GM13977 (cell line): ENCODE measurements around the gene PDXDC1.
"Not testable (repeated sequence)": the region's sequence is repeated elsewhere in the genome, so short reads cannot be mapped to it uniquely, and the experiment has no call there.

Experiments used
- DNase-seq: peaks from one replicate; pipeline ENCODE4 v3.0.0; 2012; ENCODE audit warnings: low spot score
- in situ Hi-C: fragments of 300-500 bp; cut with MboI; formaldehyde crosslinking; loops from one replicate; pipeline ENCODE4 v1.12.0; 2022; ENCODE audit warnings: low sequenced_read_pairs, low pct_unique_long_range_greater_than_20kb, mixed read lengths, inconsistent platforms; ENCODE audit not compliant: unreplicated experiment
- TF ChIP-seq, protein P1 (sequence below): IDR thresholded peaks from 2 replicates; pipeline ENCODE4 v1.5.1; 2012; ENCODE audit warnings: mild to moderate bottlenecking, control low read depth; ENCODE audit not compliant: insufficient read depth; ENCODE audit errors: extremely low read depth, missing control alignments

The PDXDC1 gene, protein sequence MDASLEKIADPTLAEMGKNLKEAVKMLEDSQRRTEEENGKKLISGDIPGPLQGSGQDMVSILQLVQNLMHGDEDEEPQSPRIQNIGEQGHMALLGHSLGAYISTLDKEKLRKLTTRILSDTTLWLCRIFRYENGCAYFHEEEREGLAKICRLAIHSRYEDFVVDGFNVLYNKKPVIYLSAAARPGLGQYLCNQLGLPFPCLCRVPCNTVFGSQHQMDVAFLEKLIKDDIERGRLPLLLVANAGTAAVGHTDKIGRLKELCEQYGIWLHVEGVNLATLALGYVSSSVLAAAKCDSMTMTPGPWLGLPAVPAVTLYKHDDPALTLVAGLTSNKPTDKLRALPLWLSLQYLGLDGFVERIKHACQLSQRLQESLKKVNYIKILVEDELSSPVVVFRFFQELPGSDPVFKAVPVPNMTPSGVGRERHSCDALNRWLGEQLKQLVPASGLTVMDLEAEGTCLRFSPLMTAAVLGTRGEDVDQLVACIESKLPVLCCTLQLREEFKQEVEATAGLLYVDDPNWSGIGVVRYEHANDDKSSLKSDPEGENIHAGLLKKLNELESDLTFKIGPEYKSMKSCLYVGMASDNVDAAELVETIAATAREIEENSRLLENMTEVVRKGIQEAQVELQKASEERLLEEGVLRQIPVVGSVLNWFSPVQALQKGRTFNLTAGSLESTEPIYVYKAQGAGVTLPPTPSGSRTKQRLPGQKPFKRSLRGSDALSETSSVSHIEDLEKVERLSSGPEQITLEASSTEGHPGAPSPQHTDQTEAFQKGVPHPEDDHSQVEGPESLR

GRCh38 chr16:14974656-14975417, at the start of gene PDXDC1:
Gene PDXDC1 (plus strand): TSS chr16:14975026. CDS start chr16:14975200, 174 bp downstream.
- peak; percentile 97 for DNase-seq
- in situ Hi-C loops = not testable (repeated sequence)

- DNase-seq, in situ Hi-C loops: not testable (repeated sequence)
Observed at GRCh38 chr16:14928064-14928714, 46.6 kb upstream of the PDXDC1 start.

DNA sequence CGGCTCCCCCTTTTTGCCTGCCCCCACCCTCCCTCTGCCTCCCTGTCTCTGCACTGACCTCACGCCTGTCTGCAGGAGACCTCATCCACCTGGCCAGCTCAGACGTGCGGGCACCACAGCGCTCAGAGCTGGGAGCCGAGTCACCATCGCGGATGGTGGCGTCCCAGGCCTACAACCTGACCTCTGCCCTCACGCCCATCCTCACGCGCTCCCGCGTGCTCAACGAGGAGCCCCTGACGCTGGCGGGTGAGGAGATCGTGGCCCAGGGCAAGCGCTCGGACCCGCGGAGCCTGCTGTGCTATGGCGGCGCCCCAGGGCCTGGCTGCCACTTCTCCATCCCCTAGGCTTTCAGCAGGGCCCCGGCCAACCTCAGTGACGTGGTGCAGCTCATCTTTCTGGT, 45.6 kb upstream of the PDXDC1 start:
- in situ Hi-C loops, DNase-seq: not testable (repeated sequence)

GRCh38 chr16:14930246-14930645, 44.6 kb upstream of the PDXDC1 start:
- DNase-seq, in situ Hi-C loops: not testable (repeated sequence)

- DNase-seq, in situ Hi-C loops: not testable (repeated sequence)
Observed at GRCh38 chr16:14930971-14931370, 43.9 kb upstream of the PDXDC1 start.

DNA sequence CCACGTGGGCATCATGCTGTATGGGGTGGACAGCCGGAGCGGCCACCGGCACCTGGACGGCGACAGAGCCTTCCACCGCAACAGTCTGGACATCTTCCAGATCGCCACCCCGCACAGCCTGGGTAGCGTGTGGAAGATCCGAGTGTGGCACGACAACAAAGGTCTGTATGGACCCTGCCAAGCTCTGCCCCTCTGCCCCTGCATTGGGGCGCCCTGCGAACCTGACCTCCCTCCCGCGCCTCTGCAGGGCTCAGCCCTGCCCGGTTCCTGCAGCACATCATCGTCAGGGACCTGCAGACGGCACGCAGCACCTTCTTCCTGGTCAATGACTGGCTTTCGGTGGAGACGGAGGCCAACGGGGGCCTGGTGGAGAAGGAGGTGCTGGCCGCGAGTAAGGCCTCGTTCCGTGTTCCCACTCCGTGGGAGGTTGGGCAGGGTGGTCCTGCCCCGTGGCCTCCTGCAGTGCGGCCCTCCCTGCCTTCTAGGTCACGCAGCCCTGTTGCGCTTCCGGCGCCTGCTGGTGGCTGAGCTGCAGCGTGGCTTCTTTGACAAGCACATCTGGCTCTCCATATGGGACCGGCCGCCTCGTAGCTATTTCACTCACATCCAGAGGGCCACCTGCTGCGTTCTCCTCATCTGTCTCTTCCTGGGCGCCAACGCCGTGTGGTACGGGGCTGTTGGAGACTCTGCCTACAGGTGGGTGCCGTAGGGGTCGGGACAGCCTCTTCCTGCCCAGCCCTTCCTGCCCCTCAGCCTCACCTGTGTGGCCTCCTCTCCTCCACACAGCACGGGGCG, 42.0 kb upstream of the PDXDC1 start:
- in situ Hi-C loops, DNase-seq: not testable (repeated sequence)

DNA sequence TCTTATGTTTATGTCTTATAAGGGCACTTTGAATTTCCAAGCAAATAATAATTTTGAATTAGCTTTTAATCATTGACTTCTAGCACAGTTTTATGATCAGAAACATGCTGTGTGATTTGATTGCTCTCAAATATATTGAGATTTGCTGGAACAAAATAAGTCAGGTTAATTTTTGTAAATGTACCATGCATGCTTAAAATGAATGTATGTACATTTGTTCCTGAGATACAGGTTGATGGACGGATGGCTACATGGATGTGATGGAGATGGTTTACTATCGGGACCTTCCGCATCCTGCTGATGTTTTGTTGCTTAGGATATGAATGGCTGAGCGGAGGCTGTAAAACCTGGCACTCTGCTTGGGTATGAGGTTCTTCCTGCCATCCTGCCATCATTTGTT, 37.7 kb upstream of the PDXDC1 start, which contains the start of gene NPIPA1:
Gene NPIPA1, plus strand, starts transcription at position 301 of the 400 bp plus-strand sequence. Its CDS starts 0 bp downstream, at position 301.
- in situ Hi-C loops, DNase-seq: not testable (repeated sequence)

- DNase-seq, in situ Hi-C loops: not testable (repeated sequence)
Observed at GRCh38 chr16:14937994-14938393, 36.8 kb upstream of the PDXDC1 start.

- DNase-seq, in situ Hi-C loops: not testable (repeated sequence)
Observed at GRCh38 chr16:14942686-14943085, 32.1 kb upstream of the PDXDC1 start.

- in situ Hi-C loops = no loop called here
- DNase-seq = peak; percentile 33
- TF ChIP-seq, protein P1, sequence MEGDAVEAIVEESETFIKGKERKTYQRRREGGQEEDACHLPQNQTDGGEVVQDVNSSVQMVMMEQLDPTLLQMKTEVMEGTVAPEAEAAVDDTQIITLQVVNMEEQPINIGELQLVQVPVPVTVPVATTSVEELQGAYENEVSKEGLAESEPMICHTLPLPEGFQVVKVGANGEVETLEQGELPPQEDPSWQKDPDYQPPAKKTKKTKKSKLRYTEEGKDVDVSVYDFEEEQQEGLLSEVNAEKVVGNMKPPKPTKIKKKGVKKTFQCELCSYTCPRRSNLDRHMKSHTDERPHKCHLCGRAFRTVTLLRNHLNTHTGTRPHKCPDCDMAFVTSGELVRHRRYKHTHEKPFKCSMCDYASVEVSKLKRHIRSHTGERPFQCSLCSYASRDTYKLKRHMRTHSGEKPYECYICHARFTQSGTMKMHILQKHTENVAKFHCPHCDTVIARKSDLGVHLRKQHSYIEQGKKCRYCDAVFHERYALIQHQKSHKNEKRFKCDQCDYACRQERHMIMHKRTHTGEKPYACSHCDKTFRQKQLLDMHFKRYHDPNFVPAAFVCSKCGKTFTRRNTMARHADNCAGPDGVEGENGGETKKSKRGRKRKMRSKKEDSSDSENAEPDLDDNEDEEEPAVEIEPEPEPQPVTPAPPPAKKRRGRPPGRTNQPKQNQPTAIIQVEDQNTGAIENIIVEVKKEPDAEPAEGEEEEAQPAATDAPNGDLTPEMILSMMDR = no peak
Observed at GRCh38 chr16:14955546-14956231, 19.1 kb upstream of the PDXDC1 start.
